Fibroblast of mammary gland (primary cell): ENCODE results near the gene PLA2G5.
"Not testable (repeated sequence)": the region's sequence is repeated elsewhere in the genome, so short reads cannot be mapped to it uniquely, and the experiment has no call there.

Experiments
- DNase-seq: peaks from one replicate; pipeline ENCODE4 v3.0.0-alpha.2; 2010; ENCODE audit warnings: low read depth
- H3K4me3 ChIP-seq: 2 replicates; pipeline ENCODE4 v1.5.1; 2011; ENCODE audit warnings: low read depth, mild to moderate bottlenecking, low read length, moderate library complexity; ENCODE audit not compliant: control insufficient read depth
- CTCF ChIP-seq: conservative IDR thresholded peaks from 2 replicates; pipeline ENCODE4 v1.5.1; 2011; ENCODE audit warnings: low read depth, low read length, inconsistent platforms; ENCODE audit not compliant: control insufficient read depth, insufficient read depth

Gene PLA2G5

GRCh38 chr1:20051218-20051829, 18.7 kb upstream of the PLA2G5 start:
- no peak for DNase-seq
- H3K4me3 ChIP-seq: no peak overlapping the region
- TF ChIP-seq CTCF: no peak

GRCh38 chr1:20052386-20052785, 17.6 kb upstream of the PLA2G5 start:
- no peak for DNase-seq
- TF ChIP-seq CTCF: no peak
- H3K4me3 ChIP-seq: no peak overlapping the region

- DNase-seq: no peak
- TF ChIP-seq CTCF: no peak
- no peak overlapping the region for H3K4me3 ChIP-seq
Observed at GRCh38 chr1:20057886-20058420, 12.0 kb upstream of the PLA2G5 start.

- peak; percentile 89 for DNase-seq
Observed at GRCh38 chr1:20058531-20058930, 11.5 kb upstream of the PLA2G5 start.

GRCh38 chr1:20059847-20060246, 10.1 kb upstream of the PLA2G5 start:
- no peak overlapping the region for H3K4me3 ChIP-seq
- no peak for DNase-seq
- no peak for TF ChIP-seq CTCF

More at GRCh38 chr1:20058531-20058930, 11.5 kb upstream of the PLA2G5 start:
- no peak overlapping the region for H3K4me3 ChIP-seq
- TF ChIP-seq CTCF: no peak

- DNase-seq, H3K4me3 ChIP-seq: not testable (repeated sequence)
Observed at GRCh38 chr1:20060791-20061190, 9.2 kb upstream of the PLA2G5 start.

- no peak for TF ChIP-seq CTCF
- peak; percentile 46 for DNase-seq
- no peak overlapping the region for H3K4me3 ChIP-seq
Observed at GRCh38 chr1:20061866-20062265, 8.1 kb upstream of the PLA2G5 start.
